AG09309 (cell line): Measurements from ENCODE around the gene SP110.
"Not testable (repeated sequence)": the region's sequence is repeated elsewhere in the genome, so short reads cannot be mapped to it uniquely, and the experiment has no call there.

Source experiments
- DNase-seq: peaks from one replicate; pipeline ENCODE4 v3.0.0-alpha.2; 2010; ENCODE audit warnings: low read depth
- H3K4me3 ChIP-seq: 2 replicates; pipeline ENCODE4 v1.5.1; 2011; ENCODE audit warnings: mild to moderate bottlenecking, low read depth, low read length, moderate library complexity; ENCODE audit not compliant: control insufficient read depth
- TF ChIP-seq, protein P1 (sequence below): IDR thresholded peaks from 2 replicates; pipeline ENCODE4 v1.5.1; 2011; ENCODE audit warnings: mild to moderate bottlenecking, low read depth, low read length, inconsistent platforms; ENCODE audit not compliant: insufficient read depth, control insufficient read depth; ENCODE audit errors: missing control alignments

Gene SP110

DNA sequence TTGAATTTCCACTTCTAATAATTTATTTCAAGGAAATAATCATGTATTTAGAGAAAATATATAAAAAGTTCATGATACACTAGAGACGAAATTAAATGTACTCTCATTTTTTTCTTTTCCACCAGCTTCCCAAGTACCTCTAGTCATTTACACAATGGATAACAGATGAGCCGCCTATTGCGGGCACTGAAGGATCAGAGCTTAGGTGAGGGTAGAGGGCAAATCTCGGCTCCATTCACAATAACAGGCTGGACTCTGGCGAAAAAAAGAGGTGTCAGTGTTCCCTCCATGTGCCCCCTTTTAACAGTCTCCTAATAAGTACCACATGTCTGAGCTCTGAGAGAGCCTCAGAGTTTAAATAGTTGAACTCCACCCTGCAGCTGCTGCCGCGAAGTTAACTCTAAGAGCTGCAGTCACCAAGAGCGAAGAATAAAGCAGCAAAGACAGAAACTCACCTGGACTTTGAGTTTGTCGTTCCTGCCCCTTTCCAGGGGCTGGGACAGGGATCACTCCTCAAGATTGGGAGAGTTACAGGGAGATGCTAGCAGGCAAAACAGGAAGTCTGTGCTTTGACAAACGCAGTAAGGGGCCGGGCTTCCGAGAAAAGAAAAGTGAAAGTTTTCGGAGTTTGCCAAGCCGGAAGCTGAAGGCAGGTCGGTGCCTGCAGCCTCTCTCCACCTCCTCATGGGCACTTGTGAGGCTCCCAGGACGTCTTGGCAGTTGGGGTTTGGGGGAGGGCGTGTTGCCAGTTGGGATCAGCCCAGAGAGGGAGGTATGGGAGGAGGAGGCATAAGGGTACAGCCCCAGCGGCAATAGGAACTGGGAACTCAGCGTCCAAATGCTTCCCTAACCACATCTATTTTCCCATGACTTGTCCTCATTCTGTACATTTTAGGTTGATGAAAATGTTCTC, at the start of gene SP110:
TSS of gene SP110 (minus strand) at position 566 of the 913 bp plus-strand sequence. CDS start 3,057 bp downstream, outside the sequence.
- peak; percentile 42 for DNase-seq
- H3K4me3 ChIP-seq = peak within 1 kb of the TSS; percentile 60
- TF ChIP-seq, protein P1, sequence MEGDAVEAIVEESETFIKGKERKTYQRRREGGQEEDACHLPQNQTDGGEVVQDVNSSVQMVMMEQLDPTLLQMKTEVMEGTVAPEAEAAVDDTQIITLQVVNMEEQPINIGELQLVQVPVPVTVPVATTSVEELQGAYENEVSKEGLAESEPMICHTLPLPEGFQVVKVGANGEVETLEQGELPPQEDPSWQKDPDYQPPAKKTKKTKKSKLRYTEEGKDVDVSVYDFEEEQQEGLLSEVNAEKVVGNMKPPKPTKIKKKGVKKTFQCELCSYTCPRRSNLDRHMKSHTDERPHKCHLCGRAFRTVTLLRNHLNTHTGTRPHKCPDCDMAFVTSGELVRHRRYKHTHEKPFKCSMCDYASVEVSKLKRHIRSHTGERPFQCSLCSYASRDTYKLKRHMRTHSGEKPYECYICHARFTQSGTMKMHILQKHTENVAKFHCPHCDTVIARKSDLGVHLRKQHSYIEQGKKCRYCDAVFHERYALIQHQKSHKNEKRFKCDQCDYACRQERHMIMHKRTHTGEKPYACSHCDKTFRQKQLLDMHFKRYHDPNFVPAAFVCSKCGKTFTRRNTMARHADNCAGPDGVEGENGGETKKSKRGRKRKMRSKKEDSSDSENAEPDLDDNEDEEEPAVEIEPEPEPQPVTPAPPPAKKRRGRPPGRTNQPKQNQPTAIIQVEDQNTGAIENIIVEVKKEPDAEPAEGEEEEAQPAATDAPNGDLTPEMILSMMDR = no peak

DNA sequence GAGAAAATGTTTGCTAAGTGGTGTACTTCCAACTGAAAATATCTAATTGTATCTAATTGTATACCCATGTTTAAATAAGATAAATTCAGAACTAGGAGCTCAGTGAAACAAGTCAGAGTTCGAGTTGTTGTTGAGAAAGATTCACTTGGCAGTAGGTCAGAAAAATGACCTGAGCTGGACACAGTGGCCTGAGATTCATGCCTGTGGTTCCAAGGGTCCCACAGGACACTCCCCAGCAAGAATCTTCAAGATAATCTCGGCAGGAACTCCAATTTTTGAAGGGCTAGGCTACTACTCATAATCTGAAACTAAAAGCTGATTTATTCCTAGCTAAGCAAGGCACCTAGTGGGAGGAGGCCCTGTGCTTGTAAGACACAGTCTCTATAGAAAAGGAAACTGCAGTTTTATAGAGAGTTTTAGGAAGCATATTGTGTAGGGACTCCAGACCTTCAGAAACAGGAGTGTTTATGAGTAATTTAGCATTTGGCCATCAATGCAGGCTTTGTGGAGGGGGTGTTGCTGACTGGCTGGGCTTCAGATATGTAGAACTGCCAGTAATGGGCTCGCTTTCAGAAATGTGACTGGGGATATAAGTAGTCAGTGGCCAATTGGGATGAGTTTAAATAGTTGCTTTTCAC, 48.9 kb upstream of the SP110 start:
- no peak overlapping the region for H3K4me3 ChIP-seq
- TF ChIP-seq, protein P1 = no peak
- DNase-seq = no peak

DNA sequence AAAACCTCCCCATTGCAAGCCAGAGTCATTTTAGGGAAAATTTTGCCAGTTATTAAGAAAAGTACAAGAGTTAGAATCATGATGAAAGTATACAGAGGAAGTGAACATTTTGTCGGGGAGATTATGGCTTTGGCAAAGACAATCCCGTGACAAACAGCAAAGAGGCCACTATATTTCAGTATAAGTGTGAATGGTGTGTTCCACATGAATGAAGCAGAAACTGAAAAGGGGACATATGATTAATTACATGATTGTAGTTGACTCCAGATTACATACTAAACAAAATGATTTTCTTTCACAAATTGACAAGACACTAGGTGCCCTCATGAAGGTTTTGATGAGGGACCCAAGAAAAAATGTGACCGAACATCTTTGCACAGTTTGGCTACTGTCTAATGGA, 47.8 kb upstream of the SP110 start:
- no peak for DNase-seq
- TF ChIP-seq, protein P1 = no peak
- no peak overlapping the region for H3K4me3 ChIP-seq

DNA sequence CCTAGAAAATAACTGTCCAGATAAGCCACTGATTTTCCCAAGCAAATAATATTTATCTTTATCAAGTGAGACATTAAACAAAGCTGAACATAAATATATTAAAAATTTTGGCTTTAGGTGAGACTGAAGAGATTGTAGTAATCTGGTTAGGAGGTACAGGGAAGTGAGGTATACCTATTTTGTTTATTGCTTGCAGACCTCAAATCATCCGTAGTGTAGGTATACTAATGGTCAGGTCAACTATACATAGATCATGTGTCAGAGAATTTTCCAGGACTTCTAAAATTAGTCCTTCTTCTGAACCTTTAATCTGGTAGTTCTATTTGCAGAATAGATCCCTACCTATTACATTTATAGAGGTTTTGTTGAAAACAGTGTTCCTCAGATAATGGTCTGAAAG, 47.3 kb upstream of the SP110 start:
- TF ChIP-seq, protein P1 = no peak
- DNase-seq = no peak
- no peak overlapping the region for H3K4me3 ChIP-seq

DNA sequence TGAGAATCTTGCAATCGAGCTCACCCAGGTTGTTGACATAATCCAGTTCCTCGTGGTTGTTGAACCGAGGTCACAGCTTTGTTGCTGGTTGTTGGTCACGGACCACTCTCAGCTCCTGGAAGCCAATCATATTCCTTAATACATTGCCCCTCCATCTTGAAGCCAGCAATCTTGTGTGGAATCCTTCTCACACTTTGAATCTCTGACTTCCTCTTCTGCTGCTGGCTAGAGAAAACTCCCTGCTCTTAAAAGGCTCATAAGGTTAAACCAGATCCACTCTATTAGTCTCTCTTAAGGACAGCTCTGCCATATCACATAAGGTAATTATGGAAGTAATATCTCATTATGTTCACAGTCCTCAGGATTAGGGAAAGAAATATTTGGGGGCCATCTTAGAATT, 46.9 kb upstream of the SP110 start:
- TF ChIP-seq, protein P1 = no peak
- DNase-seq = no peak
- no peak overlapping the region for H3K4me3 ChIP-seq

DNA sequence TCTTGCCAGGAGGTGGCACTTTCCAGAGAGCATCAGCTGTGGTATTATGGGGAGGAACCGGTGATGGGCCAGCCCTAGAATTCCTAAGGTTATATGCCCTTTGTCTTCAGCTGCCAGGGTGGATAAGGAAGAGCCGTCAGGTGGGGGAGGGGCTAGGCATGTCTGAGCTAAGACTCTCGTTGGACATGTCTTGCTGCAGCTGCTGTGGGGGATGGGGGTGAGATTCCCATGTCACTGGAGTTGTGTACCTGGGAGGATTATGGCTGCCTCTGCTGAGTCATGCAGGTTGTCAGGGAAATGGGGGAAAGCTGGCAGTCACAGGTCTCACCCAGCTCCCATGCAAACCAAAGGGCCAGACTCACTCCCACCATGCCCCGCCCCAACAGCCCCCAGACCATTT, 45.2 kb upstream of the SP110 start:
- not testable (repeated sequence) for H3K4me3 ChIP-seq, DNase-seq

DNA sequence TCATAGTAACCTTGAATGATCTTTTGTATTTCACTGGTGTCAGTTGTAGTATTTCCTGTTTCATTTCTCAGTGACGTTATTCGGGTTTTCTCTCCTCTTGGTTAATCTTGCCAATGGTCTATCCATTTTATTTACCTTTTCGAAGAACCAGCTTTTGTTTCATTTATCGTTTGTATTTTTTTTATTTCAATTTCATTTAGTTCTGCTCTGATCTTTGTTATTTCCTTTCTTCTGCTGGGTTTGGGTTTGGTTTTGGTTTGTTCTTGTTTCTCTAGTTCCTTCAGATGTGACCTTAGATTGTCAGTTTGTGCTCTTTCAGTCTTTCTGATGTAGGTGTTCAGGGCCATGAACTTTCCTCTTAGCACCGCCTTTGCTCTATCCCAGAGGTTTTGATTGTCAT, 42.5 kb upstream of the SP110 start:
- no peak for DNase-seq
- no peak overlapping the region for H3K4me3 ChIP-seq
- TF ChIP-seq, protein P1 = no peak
